Measurements from ENCODE around the gene GFER.
"Not testable (repeated sequence)": the region's sequence is repeated elsewhere in the genome, so short reads cannot be mapped to it uniquely, and the experiment has no call there.

GFER gene

GRCh38 chr16:2028620-2029220 is 44.7 kb downstream of the GFER start:
- no peak for DNase-seq

- DNase-seq, result no peak
These were observed 45.4 kb downstream of the GFER start for GRCh38 chr16:2029350-2029749.

- DNase-seq, result no peak
These were observed 46.0 kb downstream of the GFER start for GRCh38 chr16:2030036-2030435.

- DNase-seq, result no peak
These were observed 47.1 kb downstream of the GFER start for GRCh38 chr16:2031081-2031577.

- DNase-seq, result no peak
These were observed 48.5 kb downstream of the GFER start for GRCh38 chr16:2032285-2033056.

DNA sequence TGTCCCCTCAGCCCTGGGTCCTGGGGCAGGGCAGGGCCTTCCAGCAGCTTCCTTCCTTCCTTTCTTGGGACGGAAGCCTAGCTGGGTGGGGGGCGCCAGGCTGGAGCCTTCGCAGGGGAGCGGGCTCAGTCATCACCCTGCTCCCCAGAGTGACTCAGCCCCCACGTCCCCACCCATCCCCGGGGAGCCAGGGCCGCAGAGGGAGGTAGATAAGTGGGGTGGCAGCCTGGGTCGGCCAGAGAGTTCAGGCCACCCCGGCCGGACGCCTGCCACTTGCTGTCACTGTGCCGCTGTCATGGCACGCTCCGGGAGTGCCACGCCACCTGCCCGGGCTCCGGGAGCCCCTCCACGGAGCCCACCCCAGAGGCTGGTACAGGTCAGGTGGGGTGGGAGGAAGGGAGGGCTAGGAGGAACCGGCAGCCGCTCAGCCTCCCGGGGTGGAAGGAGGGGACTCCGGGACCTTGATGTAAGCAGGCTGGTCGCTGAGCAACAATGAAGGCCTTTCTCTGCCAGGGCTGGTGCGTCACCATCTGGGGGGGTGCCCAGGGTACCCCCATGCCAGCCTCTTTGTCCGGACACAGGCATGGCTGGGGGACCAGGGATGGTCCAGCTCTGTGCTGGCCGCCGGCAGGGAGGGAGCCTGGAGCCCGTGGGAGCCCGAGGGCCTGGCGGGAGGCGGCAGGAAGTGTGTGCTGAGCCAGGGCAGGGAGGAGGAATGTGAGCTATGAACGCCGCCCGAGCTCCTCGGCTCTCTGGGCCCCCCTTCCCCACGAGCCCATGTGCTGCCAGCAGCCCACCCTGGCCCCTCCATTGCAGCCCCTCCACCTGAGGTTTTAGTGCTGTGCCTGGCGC is 49.3 kb downstream of the GFER start:
- no peak for DNase-seq

- DNase-seq, result not testable (repeated sequence)
These were observed 50.1 kb downstream of the GFER start for GRCh38 chr16:2033909-2034695.

GRCh38 chr16:2034696-2035430 is 50.9 kb downstream of the GFER start:
- no peak for DNase-seq

GRCh38 chr16:2035431-2036199 is 51.6 kb downstream of the GFER start:
- DNase-seq, result no peak

DNA sequence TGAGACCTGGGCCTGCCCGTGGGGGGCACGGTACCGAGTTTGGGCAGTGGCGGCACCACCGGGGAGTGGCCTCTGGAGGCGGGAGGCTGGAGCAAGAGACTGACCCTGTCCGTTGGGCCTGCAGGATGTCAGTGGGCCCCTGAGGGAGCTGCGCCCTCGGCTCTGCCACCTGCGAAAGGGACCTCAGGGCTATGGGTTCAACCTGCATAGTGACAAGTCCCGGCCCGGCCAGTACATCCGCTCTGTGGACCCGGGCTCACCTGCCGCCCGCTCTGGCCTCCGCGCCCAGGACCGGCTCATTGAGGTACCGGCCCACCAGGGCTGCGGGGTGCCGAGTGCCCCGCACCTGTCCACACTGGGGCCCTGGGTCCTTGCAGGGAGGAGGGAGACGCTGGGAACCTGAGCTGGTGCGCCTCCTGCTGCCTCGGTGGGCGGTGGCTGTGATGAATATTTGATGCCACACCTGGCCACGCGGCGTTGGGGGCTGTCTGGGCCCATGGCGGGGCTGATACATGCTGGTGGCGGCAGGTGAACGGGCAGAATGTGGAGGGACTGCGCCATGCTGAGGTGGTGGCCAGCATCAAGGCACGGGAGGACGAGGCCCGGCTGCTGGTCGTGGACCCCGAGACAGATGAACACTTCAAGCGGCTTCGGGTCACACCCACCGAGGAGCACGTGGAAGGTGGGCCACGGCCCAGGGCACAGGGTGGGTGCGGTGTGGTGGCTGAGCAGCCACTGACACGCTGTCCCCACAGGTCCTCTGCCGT is 52.4 kb downstream of the GFER start:
- no peak for DNase-seq

GRCh38 chr16:2037115-2037514 is 53.1 kb downstream of the GFER start:
- DNase-seq, result no peak

All from inflammatory macrophage treated with lipopolysaccharide for 1 hour (primary cell).